Natural killer cell (primary cell): ENCODE measurements around the gene TRPV2. TPM values are rescaled to one million over a fixed set of nuclear protein-coding genes. Genes with fewer than 3 reads are reported as not detected.

ENCODE experiments used
- ATAC-seq, 3 donors: fragments of 150-1000 bp in 2 of 3; fragments of 200-7000 bp in 1 of 3; cut with Tn5 transposase; 1 replicate in 1 of 3; 2 replicates in 2 of 3; pipeline ENCODE4 v1.10.0; 2021; ENCODE audit warnings: mild to moderate bottlenecking in 2 of 3, moderate library complexity in 2 of 3
- DNase-seq, 2 donors: peaks; one replicate each; pipeline versions ENCODE4 v3.0.0 to v3.0.0-alpha.2; 2013 to 2021; ENCODE audit warnings: mixed read lengths in 1 of 2
- H3K27ac ChIP-seq: one replicate; pipeline ENCODE4 v1.5.1; 2013; ENCODE audit warnings: mild to moderate bottlenecking, low read length
- H3K27me3 ChIP-seq: one replicate; pipeline ENCODE4 v1.6.1; 2013; ENCODE audit warnings: low read length; ENCODE audit not compliant: control insufficient read depth, insufficient read depth
- H3K36me3 ChIP-seq: one replicate; pipeline ENCODE4 v1.6.1; 2013; ENCODE audit warnings: low read length; ENCODE audit not compliant: control insufficient read depth, insufficient read depth
- H3K4me1 ChIP-seq: one replicate; pipeline ENCODE4 v1.6.1; 2013; ENCODE audit warnings: low read length; ENCODE audit not compliant: control insufficient read depth, insufficient read depth
- H3K4me3 ChIP-seq: one replicate; pipeline ENCODE4 v1.5.1; 2013; ENCODE audit warnings: low read length
- H3K9me3 ChIP-seq: one replicate; pipeline ENCODE4 v1.6.1; 2013; ENCODE audit warnings: low read length; ENCODE audit not compliant: control insufficient read depth, insufficient read depth
- H3K27ac Mint-ChIP-seq, 2 donors: one replicate each; pipeline ENCODE4 v1.8.0; 2022; ENCODE audit warnings: mild to moderate bottlenecking in 2 of 2, mixed read lengths in 2 of 2, moderate library complexity in 1 of 2
- H3K27me3 Mint-ChIP-seq, 2 donors: one replicate each; pipeline ENCODE4 v1.8.0; 2022; ENCODE audit warnings: low read depth in 2 of 2, mixed read lengths in 2 of 2
- H3K36me3 Mint-ChIP-seq: one replicate; pipeline ENCODE4 v1.8.0; 2022; ENCODE audit warnings: mixed read lengths
- H3K4me1 Mint-ChIP-seq, 2 donors: one replicate each; pipeline ENCODE4 v1.8.0; 2022; ENCODE audit warnings: mixed read lengths in 2 of 2
- H3K4me3 Mint-ChIP-seq: one replicate; pipeline ENCODE4 v1.8.0; 2022; ENCODE audit warnings: mild to moderate bottlenecking, moderate library complexity, mixed read lengths
- H3K9me3 Mint-ChIP-seq, 2 donors: one replicate each; pipeline ENCODE4 v1.8.0; 2022; ENCODE audit warnings: mixed read lengths in 2 of 2
- WGBS: methylation state at CpG from one replicate; pipeline ENCODE4 v1.1.7; 2013; ENCODE audit warnings: missing lambda C conversion rate; ENCODE audit not compliant: insufficient coverage; 5-methylcytosine and 5-hydroxymethylcytosine counted together
- intact Hi-C: fragments of 100-400 bp; cut with micrococcal nuclease; formaldehyde crosslinking; loops from one replicate; pipeline ENCODE4 v1.14.2; 2022
- total RNA-seq, 4 donors: library from RNA; stranded (reverse); fragments of 120-200 nt in 1 of 4; gene quantifications; one replicate each; pipeline versions ENCODE4 v1.2.3 to v1.2.4, GENCODE V29; 2013 to 2022
- TF ChIP-seq, protein P1 (sequence below): fragments of 200-600 bp; IDR thresholded peaks from one replicate; pipeline ENCODE4 v1.8.0; 2022; ENCODE audit warnings: antibody characterized with exemption

Gene TRPV2
- total RNA-seq, 3 donors from 2014 or later (not counting 1 experiment from before 2014, with no cell fraction given): 138 to 163 (median 147) TPM

- whole genome bisulfite sequencing: 24% methylated on average over 8 of the region's 8 CpGs
- intact Hi-C loops: loop anchor here (1.0 to 5.0 kb wide), 3 partner anchors 23 to 149 kb away; partner anchors contain the start of gene TRPV2
- Histone ChIP-seq H3K4me1 (peaks cover 27% of the 10 kb centered on the region), H3K9me3 (no peaks in the 10 kb centered on the region), H3K27me3 (no peaks in the 10 kb centered on the region), H3K4me3 (peak overlapping the region; percentile 90), H3K36me3 (peaks cover 31% of the 10 kb centered on the region), H3K27ac (peak overlapping the region; percentile 94)
- H3K36me3 Mint-ChIP-seq: no peaks in the 10 kb centered on the region
- no peak for DNase-seq
- peak overlapping the region; percentile 100 for H3K4me3 Mint-ChIP-seq
- TF ChIP-seq, protein P1, sequence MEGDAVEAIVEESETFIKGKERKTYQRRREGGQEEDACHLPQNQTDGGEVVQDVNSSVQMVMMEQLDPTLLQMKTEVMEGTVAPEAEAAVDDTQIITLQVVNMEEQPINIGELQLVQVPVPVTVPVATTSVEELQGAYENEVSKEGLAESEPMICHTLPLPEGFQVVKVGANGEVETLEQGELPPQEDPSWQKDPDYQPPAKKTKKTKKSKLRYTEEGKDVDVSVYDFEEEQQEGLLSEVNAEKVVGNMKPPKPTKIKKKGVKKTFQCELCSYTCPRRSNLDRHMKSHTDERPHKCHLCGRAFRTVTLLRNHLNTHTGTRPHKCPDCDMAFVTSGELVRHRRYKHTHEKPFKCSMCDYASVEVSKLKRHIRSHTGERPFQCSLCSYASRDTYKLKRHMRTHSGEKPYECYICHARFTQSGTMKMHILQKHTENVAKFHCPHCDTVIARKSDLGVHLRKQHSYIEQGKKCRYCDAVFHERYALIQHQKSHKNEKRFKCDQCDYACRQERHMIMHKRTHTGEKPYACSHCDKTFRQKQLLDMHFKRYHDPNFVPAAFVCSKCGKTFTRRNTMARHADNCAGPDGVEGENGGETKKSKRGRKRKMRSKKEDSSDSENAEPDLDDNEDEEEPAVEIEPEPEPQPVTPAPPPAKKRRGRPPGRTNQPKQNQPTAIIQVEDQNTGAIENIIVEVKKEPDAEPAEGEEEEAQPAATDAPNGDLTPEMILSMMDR: no peak
- H3K9me3 Mint-ChIP-seq: no peaks in the 10 kb centered on the region
- peaks cover 48 to 62% of the 10 kb centered on the region in 2 donors for H3K4me1 Mint-ChIP-seq
- peak overlapping the region; percentile 96 to 98 for H3K27ac Mint-ChIP-seq
- peak in 1 of 3 donors; percentile 1 for ATAC-seq
- H3K27me3 Mint-ChIP-seq: no peaks in the 10 kb centered on the region
These were observed 22.8 kb downstream of the TRPV2 start for GRCh38 chr17:16438173-16438556.

GRCh38 chr17:16438557-16439302 lies 23.4 kb downstream of the TRPV2 start:
- intact Hi-C loops: loop anchor here (1.0 to 5.0 kb wide), 3 partner anchors 23 to 149 kb away; partner anchors contain the start of gene TRPV2
- H3K9me3 ChIP-seq: no peaks in the 10 kb centered on the region
- DNase-seq: peak; percentile 90 to 98
- H3K4me1 ChIP-seq: peaks cover 27% of the 10 kb centered on the region
- peaks cover 48 to 64% of the 10 kb centered on the region in 2 donors for H3K4me1 Mint-ChIP-seq
- no peaks in the 10 kb centered on the region for H3K27me3 Mint-ChIP-seq
- H3K36me3 ChIP-seq: peaks cover 32% of the 10 kb centered on the region
- peak overlapping the region; percentile 96 to 98 for H3K27ac Mint-ChIP-seq
- ATAC-seq: peak; percentile 79 to 90 (median 86)
- H3K4me3 ChIP-seq: peak overlapping the region; percentile 90
- under 1% methylated on average over 46 of the region's 46 CpGs for WGBS
- TF ChIP-seq, protein P1: no peak
- H3K4me3 Mint-ChIP-seq: peak overlapping the region; percentile 100
- H3K27ac ChIP-seq: peak overlapping the region; percentile 94
- H3K36me3 Mint-ChIP-seq: no peaks in the 10 kb centered on the region
- H3K27me3 ChIP-seq: no peaks in the 10 kb centered on the region
- H3K9me3 Mint-ChIP-seq: no peaks in the 10 kb centered on the region

GRCh38 chr17:16439303-16439791 lies 24.0 kb downstream of the TRPV2 start:
- H3K27ac Mint-ChIP-seq: peak overlapping the region; percentile 96 to 98
- peak overlapping the region; percentile 94 for H3K27ac ChIP-seq
- TF ChIP-seq, protein P1: no peak
- no peaks in the 10 kb centered on the region for H3K27me3 Mint-ChIP-seq
- peak in 1 of 2 donors; percentile 68 for DNase-seq
- H3K9me3 ChIP-seq: no peaks in the 10 kb centered on the region
- ATAC-seq: peak; percentile 20 to 57 (median 30)
- H3K4me1 Mint-ChIP-seq: peaks cover 48 to 64% of the 10 kb centered on the region in 2 donors
- peak overlapping the region; percentile 90 for H3K4me3 ChIP-seq
- peaks cover 27% of the 10 kb centered on the region for H3K4me1 ChIP-seq
- H3K27me3 ChIP-seq: no peaks in the 10 kb centered on the region
- H3K9me3 Mint-ChIP-seq: no peaks in the 10 kb centered on the region
- intact Hi-C loops: loop anchor here (5.0 kb wide), 1 partner anchor 148 kb away; no protein-coding TSS in a partner anchor
- peak overlapping the region; percentile 100 for H3K4me3 Mint-ChIP-seq
- WGBS: 0% methylated on average over 25 of the region's 25 CpGs
- H3K36me3 Mint-ChIP-seq: no peaks in the 10 kb centered on the region
- peaks cover 38% of the 10 kb centered on the region for H3K36me3 ChIP-seq
